NAMALWA (cell line): ENCODE measurements around the gene CD2AP.
"Not testable (repeated sequence)": the region's sequence is repeated elsewhere in the genome, so short reads cannot be mapped to it uniquely, and the experiment has no call there.

Experiments used
- DNase-seq: peaks from one replicate; pipeline ENCODE4 v3.0.0-alpha.2; 2015; ENCODE audit warnings: low spot score

The CD2AP gene

DNA sequence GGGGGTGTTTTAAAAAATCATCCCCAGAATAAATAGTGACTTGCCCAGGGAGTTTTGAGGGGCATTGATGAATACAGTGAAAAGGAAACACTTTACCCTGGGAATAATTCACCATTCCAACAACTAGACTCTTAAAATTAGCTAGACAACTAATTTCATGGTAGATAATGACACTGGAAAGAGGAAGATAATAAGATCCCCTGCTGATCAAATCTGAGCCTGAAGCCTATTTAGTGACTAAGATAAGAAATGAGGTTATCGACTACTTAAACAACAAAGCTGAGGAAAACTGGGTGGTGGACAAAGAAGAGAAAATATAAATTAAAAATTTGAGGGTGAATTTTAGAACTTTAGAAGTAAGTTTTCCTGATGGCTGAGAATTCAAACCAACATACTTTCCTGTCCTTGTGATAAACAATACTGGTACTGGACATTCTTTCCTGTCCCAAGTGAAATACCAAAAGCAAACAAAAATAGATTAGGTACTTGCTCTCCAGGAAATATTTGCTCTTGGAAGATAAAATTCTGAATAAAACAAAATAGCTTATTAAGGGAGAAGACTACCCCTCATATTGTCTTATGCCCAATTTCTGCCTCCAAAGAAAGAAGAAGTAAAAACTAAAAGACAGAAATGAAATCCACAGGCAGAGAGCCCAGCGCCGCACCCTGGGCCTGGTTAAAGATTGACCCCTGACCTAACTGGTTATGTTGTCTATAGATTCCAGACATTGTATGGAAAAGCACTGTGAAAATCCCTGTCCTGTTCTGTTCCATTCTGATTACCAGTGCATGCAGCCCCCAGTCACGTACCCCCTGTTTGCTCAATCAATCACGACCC lies 156.8 kb downstream of the CD2AP start:
- no peak for DNase-seq

DNA sequence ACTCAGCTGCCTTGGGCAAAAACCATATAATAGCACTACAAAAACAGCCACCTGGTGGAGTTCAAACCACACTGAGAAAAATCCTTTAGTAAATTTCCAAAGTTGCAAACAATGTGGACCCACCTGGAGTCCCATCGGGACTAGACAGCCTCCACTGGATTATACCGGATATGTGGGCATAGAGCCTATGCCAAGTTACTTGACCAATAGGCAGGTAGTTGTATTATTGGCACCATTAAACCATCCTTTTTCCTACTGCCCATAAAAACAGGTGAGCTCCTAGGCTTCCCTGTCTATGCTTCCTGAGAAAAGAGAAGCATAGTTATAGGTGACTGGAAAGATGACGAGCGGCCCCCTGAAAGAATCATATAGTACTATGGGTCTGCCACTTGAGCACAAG lies 169.1 kb downstream of the CD2AP start:
- DNase-seq: no peak

DNA sequence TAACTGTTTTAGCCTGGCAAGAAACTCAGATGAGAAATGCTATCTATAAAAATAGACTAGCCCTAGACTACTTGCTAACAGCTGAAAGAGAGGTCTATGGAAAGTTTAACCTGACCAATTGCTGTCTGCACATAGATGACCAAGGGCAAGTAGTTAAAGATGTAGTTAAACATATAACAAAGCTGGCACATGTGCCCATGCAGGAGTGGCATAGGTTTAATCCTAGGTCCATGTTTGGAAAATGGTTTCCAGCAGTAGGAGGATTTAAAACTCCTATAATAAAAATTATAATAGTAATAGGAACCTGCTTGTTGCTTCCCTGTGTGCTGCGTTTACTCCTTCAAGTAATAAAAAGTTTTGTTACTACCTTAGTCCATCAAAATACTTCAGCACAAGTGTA lies 169.6 kb downstream of the CD2AP start:
- no peak for DNase-seq

DNA sequence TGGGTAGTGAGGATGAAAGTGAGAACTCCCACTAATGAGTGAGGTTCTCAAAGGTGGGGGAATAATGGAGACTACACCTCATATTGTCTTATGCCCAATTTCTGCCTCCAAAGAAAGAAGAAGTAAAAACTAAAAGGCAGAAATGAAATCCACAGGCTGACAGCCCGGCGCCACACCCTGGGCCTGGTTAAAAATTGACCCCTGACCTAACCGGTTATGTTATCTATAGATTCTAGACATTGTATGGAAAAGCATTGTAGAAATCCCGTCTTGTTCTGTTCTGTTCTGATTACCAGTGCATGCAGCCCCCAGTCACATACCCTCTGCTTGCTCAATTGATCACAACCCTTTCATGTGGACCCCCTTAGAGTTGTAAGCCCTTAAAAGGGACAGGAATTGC lies 170.0 kb downstream of the CD2AP start:
- DNase-seq: not testable (repeated sequence)

DNA sequence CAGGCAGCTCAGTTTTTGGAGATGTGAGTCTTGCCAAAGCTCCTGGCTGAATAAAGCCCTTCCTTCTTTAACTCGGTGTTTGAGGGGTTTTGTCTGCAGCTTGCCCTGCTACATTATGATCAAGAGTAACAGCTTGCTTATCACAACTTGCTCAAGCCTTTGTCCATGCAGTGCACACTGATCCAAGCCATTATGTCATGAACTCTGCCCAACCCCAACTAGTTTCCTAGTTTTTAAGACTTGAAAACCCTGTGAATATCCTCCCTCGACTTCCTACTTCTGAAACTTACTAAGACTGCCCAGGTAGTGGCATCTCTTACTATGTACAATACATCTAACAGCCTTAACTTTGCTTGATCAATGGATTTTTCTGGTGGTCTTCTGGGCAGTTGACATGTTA lies 170.4 kb downstream of the CD2AP start:
- DNase-seq: no peak

DNA sequence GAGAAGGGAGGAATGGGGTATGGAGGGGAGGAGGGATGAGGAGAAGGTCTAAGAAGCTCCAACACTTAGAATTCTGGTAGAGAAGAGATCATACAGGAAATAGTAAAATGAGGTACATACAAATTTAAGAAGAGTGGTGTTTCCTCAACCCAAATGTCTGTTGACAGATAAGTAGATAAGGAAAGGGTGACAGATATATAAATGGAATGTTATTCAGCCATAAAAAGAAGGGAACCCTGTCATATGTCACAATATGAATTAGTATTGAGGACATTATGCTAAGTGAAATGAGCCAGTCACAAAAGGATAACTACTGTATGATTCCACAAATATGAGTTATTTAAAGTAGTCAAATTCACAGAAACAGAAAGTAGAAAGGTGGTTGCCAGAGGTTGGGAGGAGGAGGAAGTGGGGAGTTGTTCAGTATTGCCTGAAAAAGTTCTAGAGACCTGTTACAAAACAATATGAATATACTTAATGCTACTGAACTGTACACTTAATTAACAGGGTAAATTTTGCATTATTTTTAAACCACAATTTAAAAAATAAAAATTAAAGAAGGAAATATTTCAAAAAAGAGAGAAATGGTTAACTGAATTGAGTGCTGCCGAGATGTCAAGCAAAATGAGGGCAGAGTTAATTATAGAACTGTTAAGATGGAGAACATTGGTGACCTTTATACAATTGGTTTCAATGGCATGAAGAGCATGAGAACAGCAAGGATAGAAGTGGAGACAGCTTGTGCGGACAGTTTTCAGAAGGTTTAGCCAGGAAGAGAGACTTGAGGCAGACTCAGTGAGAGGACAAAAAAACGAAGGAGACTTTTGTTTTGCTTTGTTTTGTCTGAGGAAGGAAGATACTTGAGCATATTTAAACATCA lies 173.2 kb downstream of the CD2AP start:
- no peak for DNase-seq

DNA sequence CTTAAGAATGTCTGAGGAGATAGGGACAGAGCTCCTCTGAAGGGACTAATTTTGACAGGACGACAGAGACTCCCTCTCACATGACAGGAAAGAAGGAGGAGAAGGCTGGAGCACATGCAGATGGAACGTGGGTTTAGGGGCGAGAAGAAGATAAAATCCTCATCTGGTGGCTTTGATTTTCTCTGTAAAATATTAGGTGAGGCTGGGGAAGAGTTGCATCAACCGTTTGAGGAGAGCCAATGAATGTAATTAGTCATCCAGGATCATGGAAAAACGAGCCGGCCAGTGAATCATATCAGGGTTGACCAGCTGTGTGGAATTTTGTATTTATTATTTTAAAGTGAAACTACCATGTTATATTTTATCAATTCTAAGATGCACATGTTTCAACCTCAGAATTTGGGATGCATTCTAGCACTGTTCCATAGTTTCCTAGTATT lies 173.9 kb downstream of the CD2AP start:
- no peak for DNase-seq

DNA sequence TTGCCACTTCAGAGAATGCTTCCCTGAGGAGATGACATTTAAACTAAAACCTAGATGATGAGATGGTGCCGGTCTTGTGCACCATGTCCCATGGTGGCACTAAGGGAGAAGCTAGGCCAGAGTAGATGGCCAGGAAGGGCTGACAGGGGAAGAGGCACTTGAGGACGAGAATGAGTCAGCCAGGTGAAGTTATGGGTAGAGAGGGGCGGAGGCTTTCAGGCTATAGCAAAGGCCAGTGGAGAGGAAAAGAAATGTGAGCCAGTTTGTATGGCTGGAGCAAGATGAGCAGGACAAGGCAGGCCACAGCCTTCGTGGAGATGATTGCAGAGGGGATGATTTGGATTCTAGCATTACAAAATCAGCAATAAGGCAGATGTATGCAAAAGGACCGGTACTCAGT lies 176.1 kb downstream of the CD2AP start:
- DNase-seq: no peak

DNA sequence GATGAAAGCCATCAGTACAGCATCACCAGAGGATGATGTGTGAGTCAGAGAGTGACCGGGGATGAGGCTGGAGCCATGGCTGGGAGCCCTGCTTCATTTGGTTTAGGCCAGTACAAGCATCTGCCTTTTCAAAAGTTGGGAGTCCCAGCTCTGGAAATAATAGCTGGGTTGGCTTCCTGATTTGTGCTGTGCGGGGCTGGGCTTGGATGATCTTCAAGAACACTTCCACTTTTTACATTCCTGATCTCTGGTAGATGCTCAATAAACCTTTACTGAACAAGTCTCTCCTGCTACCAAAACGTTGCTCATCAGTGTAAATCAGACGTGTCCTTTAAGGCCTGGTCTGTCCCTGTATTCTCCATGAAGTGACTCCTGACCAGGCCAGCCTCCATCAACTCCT lies 176.7 kb downstream of the CD2AP start:
- DNase-seq: no peak

DNA sequence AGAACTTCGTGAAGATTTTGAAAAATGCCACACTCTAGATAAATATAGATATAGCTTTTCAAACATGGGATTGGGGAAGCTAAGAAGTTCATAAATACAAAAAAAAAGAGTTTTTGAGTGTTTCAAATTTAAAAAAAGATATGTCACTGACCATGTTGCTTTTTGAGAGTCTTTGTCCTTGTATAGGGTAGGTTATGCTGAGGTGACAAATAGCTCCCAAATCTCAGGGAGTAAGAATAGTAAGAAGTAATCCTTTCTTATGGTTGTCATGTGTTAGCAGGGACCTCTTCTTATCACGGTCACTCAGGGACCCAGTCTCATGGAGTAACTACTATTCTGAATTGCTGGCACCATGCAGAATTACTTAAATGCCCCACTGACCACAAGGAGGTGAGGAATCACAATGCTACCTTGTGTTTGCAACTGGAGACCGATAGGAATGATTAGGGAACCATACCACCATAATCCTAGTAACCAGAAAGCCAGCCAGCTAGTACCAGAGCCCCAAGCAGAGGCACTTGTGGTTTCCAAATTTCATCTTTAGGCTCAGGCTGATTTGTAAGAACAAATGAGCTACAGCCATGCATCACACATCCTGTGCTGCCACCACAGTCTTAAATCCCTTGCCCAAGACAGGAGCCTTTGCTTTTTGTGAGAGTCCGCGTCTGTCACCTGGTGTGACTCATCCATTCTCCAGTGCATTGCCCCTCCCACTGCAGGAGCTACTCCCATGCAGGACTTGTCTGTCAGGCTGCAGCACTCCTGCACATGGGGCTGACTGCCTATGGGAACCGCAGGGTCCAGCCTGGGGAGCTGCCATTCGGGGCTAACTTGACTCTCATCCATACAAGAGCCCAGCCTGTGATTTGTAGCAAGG lies 178.4 kb downstream of the CD2AP start:
- DNase-seq: no peak

DNA sequence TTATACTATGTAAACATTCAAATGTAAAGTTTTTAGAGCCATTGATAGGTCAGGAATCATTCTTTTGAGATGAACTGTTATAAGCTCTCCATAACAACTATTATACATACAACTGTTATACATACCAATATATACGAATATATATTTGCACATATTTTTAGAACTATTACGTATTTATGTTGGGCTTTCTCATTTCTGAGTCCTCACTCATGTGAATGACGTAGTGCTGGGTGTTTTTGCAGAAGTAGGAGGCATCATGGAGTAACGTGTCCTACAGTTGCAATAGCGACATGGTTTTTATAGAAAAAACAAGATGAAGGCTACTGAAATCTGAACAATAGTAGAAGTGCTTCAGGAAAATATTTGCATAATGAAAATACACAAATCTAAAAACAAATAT lies 184.4 kb downstream of the CD2AP start:
- DNase-seq: no peak

DNA sequence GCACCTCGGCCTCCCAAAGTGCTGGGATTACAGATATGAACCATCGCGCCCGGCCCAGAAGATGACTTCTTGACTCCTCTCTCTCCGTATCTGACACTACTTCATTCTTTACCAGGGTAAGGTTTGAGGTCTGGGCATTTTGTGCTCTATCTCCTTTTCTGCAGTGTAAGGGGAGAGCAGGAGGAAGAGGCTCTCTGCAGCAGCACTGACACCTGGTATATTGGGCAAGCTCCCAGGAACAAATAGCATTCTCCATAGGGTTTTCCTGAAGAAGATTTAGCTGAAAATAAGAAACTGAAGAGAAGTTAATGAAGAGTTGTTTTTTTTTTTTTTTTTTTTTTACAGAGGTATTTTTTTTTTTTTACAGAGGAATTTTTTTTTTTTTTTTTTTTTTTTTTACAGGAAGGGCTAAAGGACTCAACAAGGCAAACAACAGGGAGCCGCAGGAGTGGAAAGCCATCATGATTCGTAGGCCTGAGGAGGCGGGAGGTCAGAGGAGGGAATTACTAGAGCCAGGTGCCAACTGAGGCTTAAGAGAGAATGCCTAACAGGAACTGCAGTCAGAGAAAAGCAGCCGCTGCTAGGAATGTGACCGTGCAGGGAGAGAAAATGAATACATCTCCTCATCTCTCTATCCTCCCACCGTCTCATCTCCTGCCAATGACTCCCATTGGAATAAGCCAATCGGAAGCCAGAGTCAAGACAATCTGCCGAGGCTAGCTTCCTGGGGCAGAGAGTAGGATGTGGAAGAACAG lies 186.1 kb downstream of the CD2AP start:
- DNase-seq: no peak

DNA sequence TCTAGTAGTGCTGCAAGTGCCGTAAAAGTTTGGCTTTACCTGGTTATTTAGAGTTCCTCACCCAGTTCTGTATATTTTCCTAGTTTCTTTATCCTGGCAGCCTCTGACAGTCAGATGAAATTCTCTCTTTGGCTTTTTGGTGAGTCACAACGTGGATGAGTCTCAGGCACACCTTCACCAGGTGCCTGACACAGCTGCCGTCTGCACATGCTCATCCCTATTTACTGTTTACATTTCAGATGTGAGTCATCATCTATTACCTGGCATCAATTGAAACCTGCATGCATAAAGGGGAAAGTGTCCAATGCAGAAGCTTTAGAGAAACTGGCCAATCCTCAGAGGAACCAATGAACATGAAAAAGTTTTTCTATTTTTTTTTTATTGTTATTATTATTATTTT lies 187.5 kb downstream of the CD2AP start:
- no peak for DNase-seq

DNA sequence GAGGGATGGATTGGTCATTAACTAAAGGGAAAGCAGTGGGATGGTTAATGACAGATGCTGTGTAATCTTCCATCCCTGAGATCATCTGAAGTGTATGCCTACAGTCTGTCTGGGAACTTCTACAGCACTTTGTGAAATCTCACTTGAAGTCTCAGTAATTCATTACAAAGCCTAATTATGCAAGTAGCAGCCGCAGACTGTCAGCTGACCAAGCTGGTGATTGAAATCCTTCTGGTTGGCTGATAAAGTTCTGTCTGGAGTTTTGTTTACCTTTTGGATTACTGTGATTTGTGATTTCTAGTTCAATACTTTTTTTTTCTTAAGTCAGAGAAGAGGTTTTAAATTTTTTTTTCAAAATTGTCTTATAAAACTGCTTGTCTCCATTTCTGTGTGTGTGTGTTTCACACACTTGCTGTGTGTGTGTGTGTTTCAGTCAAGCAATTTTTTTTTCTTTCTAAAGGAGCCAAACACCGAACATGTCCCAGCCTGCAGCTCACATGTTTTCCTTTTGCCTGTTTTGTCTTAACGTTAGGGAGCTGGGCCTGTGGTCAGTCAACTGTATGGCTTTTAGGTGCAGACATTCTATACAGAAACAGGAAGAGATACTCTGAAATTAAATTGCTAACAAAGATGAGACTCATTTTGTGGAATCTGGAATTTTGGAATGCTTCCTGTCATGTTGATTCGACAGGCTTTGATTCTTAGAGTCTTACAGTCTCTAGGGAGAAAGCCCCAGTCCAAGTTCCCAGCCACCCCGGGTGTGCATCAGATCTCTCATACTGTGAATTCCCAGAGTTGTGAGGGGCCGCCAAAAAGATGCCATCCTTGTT lies 192.3 kb downstream of the CD2AP start:
- no peak for DNase-seq

DNA sequence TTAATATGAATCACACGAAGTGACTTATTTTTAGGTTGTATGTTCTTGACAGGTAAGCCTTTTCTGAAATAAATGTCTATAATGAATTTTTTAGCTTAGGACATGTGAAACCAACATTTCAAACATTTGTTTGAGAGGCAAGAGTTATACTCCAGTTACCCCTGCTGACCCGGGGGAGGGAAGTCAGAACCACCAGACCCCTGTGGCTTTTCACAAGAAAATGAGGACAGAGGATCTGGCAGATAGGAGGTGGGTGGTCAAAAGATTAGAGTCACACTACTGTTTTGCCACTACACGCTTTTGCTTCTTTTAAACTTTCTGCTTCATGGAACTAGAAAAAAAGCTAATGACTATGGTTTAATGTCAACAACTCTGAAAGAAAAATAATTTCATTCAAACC lies 193.3 kb downstream of the CD2AP start:
- no peak for DNase-seq

DNA sequence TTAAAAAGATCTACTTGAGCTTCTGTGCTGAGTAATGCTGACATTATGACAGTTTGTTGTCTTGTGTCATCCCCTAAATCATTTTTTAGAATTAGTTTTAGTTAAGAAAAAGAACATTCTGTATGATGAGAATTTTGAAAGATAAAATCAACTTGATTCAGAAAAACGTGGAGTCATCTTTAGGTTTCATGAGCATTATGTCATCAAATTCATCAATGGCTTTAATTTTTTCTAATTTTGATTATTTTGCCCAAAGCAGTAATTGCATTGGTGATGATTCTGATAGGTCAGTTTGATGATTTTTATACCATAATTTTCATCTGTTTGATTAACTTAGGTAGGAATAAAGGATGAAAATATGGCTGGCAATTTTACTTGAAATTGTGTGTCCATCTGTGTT lies 194.2 kb downstream of the CD2AP start:
- DNase-seq: no peak

DNA sequence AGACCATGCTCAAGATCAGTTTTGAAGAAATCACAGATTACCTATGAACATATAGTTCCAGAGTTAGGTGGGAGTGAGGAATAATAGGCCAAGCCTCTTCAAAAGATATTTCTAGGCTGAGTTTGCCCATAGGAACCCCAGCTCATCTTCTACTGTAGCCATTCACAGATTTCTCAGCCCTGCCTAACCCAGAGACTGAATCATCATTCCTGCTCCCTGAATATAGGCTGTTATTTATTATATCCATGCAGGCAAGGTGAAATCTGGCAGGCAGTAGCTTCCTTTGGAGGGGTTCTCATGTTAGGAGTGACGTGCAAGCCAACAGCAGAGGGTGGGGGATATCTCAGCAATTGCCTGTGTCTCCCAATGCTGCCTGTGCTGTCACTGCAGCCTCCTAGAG lies 195.2 kb downstream of the CD2AP start:
- no peak for DNase-seq

DNA sequence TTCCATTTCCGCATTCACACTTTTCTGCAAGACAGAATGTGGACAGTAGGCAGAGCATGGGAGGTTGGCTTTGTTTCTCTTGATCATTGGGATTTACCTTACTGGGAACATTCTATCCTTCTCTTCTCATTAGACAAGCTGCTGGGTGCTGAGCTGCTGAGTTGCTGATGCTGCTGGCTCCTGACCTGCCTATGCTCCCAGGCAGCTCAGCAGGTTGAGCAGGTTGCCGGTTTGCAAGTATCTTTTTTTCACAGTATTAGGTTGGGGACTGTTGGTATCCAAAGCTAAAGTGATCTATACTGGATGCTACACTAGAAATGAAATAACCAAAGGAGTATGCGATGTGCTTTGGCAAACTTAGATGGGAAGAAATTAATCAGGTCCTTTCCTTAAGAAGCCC lies 197.1 kb downstream of the CD2AP start:
- DNase-seq: no peak
